22Rv1 (cell line): Measurements from ENCODE around the gene RBM19.

ENCODE experiments used
- CTCF ChIP-seq: fragments of 450-650 bp; IDR thresholded peaks from 2 replicates; pipeline ENCODE4 v1.5.1; 2017; ENCODE audit warnings: mild to moderate bottlenecking
- ZFX ChIP-seq: fragments of 450-650 bp; IDR thresholded peaks from 2 replicates; pipeline ENCODE4 v1.6.1; 2017; ENCODE audit warnings: antibody characterized with exemption, borderline replicate concordance

- TF ChIP-seq CTCF (no peak), ZFX (no peak)
Measured at GRCh38 chr12:113900716-113901115, 65.4 kb downstream of the RBM19 start.
